Activated naive CD8-positive, alpha-beta T cell treated with anti-CD3 and anti-CD28 coated beads for 36 hours (primary cell): ENCODE results near the gene TBPL1. TPM values are rescaled to one million over a fixed set of nuclear protein-coding genes. Genes with fewer than 3 reads are reported as not detected.

ENCODE experiments used
- DNase-seq: peaks from one replicate; pipeline ENCODE4 v3.0.0; 2021
- H3K27ac Mint-ChIP-seq: one replicate; pipeline ENCODE4 v1.8.0; 2022; ENCODE audit warnings: mild to moderate bottlenecking, moderate library complexity, mixed read lengths
- H3K27me3 Mint-ChIP-seq: one replicate; pipeline ENCODE4 v1.8.0; 2022; ENCODE audit warnings: mild to moderate bottlenecking, mixed read lengths
- H3K36me3 Mint-ChIP-seq: one replicate; pipeline ENCODE4 v1.8.0; 2021; ENCODE audit warnings: mild to moderate bottlenecking, mixed read lengths
- H3K4me1 Mint-ChIP-seq: one replicate; pipeline ENCODE4 v1.8.0; 2021; ENCODE audit warnings: mixed read lengths
- H3K4me3 Mint-ChIP-seq: one replicate; pipeline ENCODE4 v1.8.0; 2022; ENCODE audit warnings: mild to moderate bottlenecking, moderate library complexity, mixed read lengths
- H3K9me3 Mint-ChIP-seq: one replicate; pipeline ENCODE4 v1.8.0; 2022; ENCODE audit warnings: mixed read lengths
- total RNA-seq, 2 experiments: library from RNA; stranded (reverse); gene quantifications; one replicate each; pipeline ENCODE4 v1.2.3, GENCODE V29; 2021

Gene TBPL1
- total RNA-seq, 2 experiments from 2014 or later: 46.5 to 51.4 TPM

- no peaks in the 10 kb centered on the region for H3K36me3 Mint-ChIP-seq
- H3K27me3 Mint-ChIP-seq: peaks cover 8% of the 10 kb centered on the region
- H3K27ac Mint-ChIP-seq: no peak overlapping the region
- H3K4me3 Mint-ChIP-seq: no peak overlapping the region
- no peak for DNase-seq
- H3K9me3 Mint-ChIP-seq: no peaks in the 10 kb centered on the region
- no peaks in the 10 kb centered on the region for H3K4me1 Mint-ChIP-seq
These were observed 49.8 kb downstream of the TBPL1 start for GRCh38 chr6:134002821-134003220.

- Mint-ChIP-seq H3K27ac (no peak overlapping the region), H3K4me3 (no peak overlapping the region), H3K27me3 (peaks cover 8% of the 10 kb centered on the region), H3K36me3 (no peaks in the 10 kb centered on the region), H3K4me1 (no peaks in the 10 kb centered on the region), H3K9me3 (no peaks in the 10 kb centered on the region)
- DNase-seq: no peak
These were observed 50.5 kb downstream of the TBPL1 start for GRCh38 chr6:134003542-134003951.

- Mint-ChIP-seq H3K27ac (no peak overlapping the region), H3K9me3 (no peaks in the 10 kb centered on the region), H3K4me1 (peaks cover 4% of the 10 kb centered on the region), H3K4me3 (no peak overlapping the region), H3K36me3 (no peaks in the 10 kb centered on the region), H3K27me3 (peaks cover 8% of the 10 kb centered on the region)
- no peak for DNase-seq
These were observed 51.7 kb downstream of the TBPL1 start for GRCh38 chr6:134004714-134005113.

GRCh38 chr6:134005800-134006199 is 52.8 kb downstream of the TBPL1 start:
- H3K9me3 Mint-ChIP-seq: no peaks in the 10 kb centered on the region
- no peaks in the 10 kb centered on the region for H3K36me3 Mint-ChIP-seq
- no peak for DNase-seq
- no peak overlapping the region for H3K27ac Mint-ChIP-seq
- H3K4me3 Mint-ChIP-seq: no peak overlapping the region
- peaks cover 8% of the 10 kb centered on the region for H3K27me3 Mint-ChIP-seq
- H3K4me1 Mint-ChIP-seq: peaks cover 15% of the 10 kb centered on the region

GRCh38 chr6:134007077-134007476 is 54.1 kb downstream of the TBPL1 start:
- Mint-ChIP-seq H3K27me3 (peaks cover 8% of the 10 kb centered on the region), H3K4me3 (no peak overlapping the region), H3K9me3 (no peaks in the 10 kb centered on the region), H3K4me1 (peaks cover 16% of the 10 kb centered on the region), H3K36me3 (no peaks in the 10 kb centered on the region), H3K27ac (no peak overlapping the region)
- DNase-seq: no peak

- no peaks in the 10 kb centered on the region for H3K36me3 Mint-ChIP-seq
- DNase-seq: no peak
- no peak overlapping the region for H3K4me3 Mint-ChIP-seq
- no peaks in the 10 kb centered on the region for H3K9me3 Mint-ChIP-seq
- peaks cover 16% of the 10 kb centered on the region for H3K4me1 Mint-ChIP-seq
- peaks cover 16% of the 10 kb centered on the region for H3K27me3 Mint-ChIP-seq
- no peak overlapping the region for H3K27ac Mint-ChIP-seq
These were observed 56.9 kb downstream of the TBPL1 start for GRCh38 chr6:134009876-134010275.

- Mint-ChIP-seq H3K4me1 (peaks cover 16% of the 10 kb centered on the region), H3K27me3 (peaks cover 18% of the 10 kb centered on the region), H3K4me3 (no peak overlapping the region), H3K27ac (no peak overlapping the region), H3K9me3 (no peaks in the 10 kb centered on the region), H3K36me3 (no peaks in the 10 kb centered on the region)
- no peak for DNase-seq
These were observed 57.4 kb downstream of the TBPL1 start for GRCh38 chr6:134010400-134010799.

GRCh38 chr6:134010974-134011373 is 58.0 kb downstream of the TBPL1 start:
- Mint-ChIP-seq H3K27ac (no peak overlapping the region), H3K4me3 (no peak overlapping the region), H3K36me3 (no peaks in the 10 kb centered on the region), H3K9me3 (no peaks in the 10 kb centered on the region), H3K4me1 (peaks cover 16% of the 10 kb centered on the region), H3K27me3 (peaks cover 13% of the 10 kb centered on the region)
- no peak for DNase-seq

GRCh38 chr6:134014588-134015137 is 61.6 kb downstream of the TBPL1 start:
- no peak for DNase-seq

GRCh38 chr6:134015719-134016557 is 62.9 kb downstream of the TBPL1 start:
- peaks cover 13% of the 10 kb centered on the region for H3K27me3 Mint-ChIP-seq
- no peaks in the 10 kb centered on the region for H3K36me3 Mint-ChIP-seq
- H3K4me1 Mint-ChIP-seq: no peaks in the 10 kb centered on the region
- H3K27ac Mint-ChIP-seq: no peak overlapping the region
- DNase-seq: no peak
- no peak overlapping the region for H3K4me3 Mint-ChIP-seq
- no peaks in the 10 kb centered on the region for H3K9me3 Mint-ChIP-seq

More at GRCh38 chr6:134014588-134015137, 61.6 kb downstream of the TBPL1 start:
- Mint-ChIP-seq H3K4me3 (no peak overlapping the region), H3K36me3 (no peaks in the 10 kb centered on the region), H3K9me3 (no peaks in the 10 kb centered on the region), H3K4me1 (peaks cover 12% of the 10 kb centered on the region), H3K27ac (no peak overlapping the region), H3K27me3 (peaks cover 13% of the 10 kb centered on the region)

GRCh38 chr6:134016558-134016814 is 63.5 kb downstream of the TBPL1 start:
- Mint-ChIP-seq H3K36me3 (no peaks in the 10 kb centered on the region), H3K27me3 (peaks cover 13% of the 10 kb centered on the region), H3K4me1 (no peaks in the 10 kb centered on the region), H3K27ac (no peak overlapping the region), H3K4me3 (no peak overlapping the region), H3K9me3 (no peaks in the 10 kb centered on the region)
- no peak for DNase-seq

- Mint-ChIP-seq H3K27me3 (no peaks in the 10 kb centered on the region), H3K4me3 (no peak overlapping the region), H3K36me3 (no peaks in the 10 kb centered on the region), H3K9me3 (no peaks in the 10 kb centered on the region), H3K27ac (no peak overlapping the region), H3K4me1 (no peaks in the 10 kb centered on the region)
- DNase-seq: no peak
These were observed 67.0 kb downstream of the TBPL1 start for GRCh38 chr6:134020071-134020470.

GRCh38 chr6:134020543-134020942 is 67.5 kb downstream of the TBPL1 start:
- Mint-ChIP-seq H3K9me3 (no peaks in the 10 kb centered on the region), H3K4me1 (no peaks in the 10 kb centered on the region), H3K27ac (no peak overlapping the region), H3K4me3 (no peak overlapping the region), H3K36me3 (no peaks in the 10 kb centered on the region), H3K27me3 (no peaks in the 10 kb centered on the region)
- no peak for DNase-seq

GRCh38 chr6:134020968-134021367 is 67.9 kb downstream of the TBPL1 start:
- Mint-ChIP-seq H3K4me1 (no peaks in the 10 kb centered on the region), H3K27ac (no peak overlapping the region), H3K27me3 (no peaks in the 10 kb centered on the region), H3K4me3 (no peak overlapping the region), H3K9me3 (no peaks in the 10 kb centered on the region), H3K36me3 (no peaks in the 10 kb centered on the region)
- DNase-seq: no peak

GRCh38 chr6:134021396-134022122 is 68.5 kb downstream of the TBPL1 start:
- Mint-ChIP-seq H3K9me3 (no peaks in the 10 kb centered on the region), H3K4me3 (no peak overlapping the region)

More at GRCh38 chr6:134021396-134022122, 68.5 kb downstream of the TBPL1 start:
- Mint-ChIP-seq H3K36me3 (no peaks in the 10 kb centered on the region), H3K4me1 (no peaks in the 10 kb centered on the region), H3K27ac (no peak overlapping the region), H3K27me3 (no peaks in the 10 kb centered on the region)
- no peak for DNase-seq
